Measurements from ENCODE around the gene UBE2S.

UBE2S gene

GRCh38 chr19:55362174-55362989 lies 45.2 kb downstream of the UBE2S start:
- DNase-seq (ENCODE audit: low read depth) = no peak

GRCh38 chr19:55360902-55361301 lies 46.7 kb downstream of the UBE2S start:
- DNase-seq (ENCODE audit: low read depth) = no peak

- DNase-seq (ENCODE audit: low read depth) = no peak
Observed at GRCh38 chr19:55358943-55359908, 48.4 kb downstream of the UBE2S start.

DNA sequence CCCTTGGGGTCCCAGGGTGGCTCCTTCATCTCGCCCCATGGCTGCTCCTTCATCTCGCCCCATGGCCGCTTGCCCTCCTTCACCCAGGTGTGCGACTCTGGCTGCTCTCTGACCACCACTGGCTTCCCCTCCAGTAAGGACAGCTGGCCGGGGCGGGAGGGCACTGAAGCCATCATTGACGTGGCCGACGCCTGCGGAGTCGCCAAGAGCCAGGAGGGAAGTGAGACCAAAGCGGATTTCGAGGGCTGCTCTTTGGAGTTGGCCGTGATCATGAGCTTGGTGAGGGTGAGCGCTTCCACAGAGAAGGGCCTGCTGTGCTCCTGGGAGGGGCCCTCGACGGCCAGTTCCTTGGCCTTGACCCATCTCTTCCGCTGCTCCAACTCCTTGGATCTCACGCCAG lies 49.1 kb downstream of the UBE2S start:
- DNase-seq (ENCODE audit: low read depth) = no peak

DNA sequence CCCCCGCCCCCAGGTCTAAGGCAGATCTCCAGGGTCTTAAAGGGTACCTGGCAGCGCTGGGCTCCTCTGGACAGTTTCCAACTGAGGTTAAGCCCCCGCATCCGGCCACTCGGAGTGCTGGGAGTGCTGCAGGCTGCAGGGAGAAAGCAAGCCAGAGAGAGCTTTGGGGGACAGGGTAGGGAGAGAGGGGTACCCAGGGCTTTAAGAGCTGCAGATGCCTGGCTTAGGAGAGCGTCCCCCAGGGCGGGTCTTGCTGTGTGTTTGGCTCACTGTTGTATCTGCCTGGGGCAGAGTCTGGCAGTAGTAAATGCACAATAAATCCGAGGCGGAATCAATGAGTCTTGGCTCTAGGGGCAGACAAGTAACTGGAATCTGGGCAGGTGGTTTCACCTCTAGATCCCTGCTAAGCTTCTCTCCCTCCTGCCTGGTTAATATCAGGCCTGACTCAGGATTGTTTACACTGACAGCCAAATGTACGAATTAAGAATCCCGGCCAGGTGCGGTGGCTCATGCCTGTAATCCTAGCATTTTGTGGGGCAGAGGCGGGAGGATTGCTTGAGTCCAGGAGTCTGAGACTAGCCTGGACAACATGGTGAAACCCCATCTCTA lies 52.3 kb downstream of the UBE2S start:
- no peak for DNase-seq (ENCODE audit: low read depth)

DNA sequence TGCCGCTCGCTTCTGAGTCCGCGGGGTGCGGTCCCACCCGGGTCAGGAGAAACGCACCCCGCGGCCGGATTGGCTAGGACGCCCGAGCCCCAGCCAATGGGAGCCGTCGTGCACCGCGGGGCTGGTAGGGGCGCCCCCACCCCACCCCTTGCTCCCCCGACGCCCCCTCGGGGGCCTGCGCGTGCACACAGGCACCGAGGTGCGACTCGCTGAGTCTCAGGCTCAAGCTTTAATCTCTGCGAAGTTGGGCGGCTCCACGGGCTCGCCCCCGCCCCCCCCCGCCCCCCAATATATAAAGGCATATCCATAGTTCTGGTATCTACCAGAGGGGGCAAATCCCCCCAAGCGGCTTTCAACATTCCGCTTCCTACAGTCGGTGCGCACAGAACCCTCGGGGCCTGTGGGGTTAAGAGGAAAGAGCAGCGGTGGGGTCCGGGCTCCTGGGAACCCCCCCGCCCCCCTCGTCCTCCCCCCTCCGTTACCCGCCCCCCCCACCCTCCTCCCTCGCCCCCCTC lies 52.8 kb downstream of the UBE2S start, which contains the start of gene COX6B2:
Gene COX6B2 (minus strand): TSS at position 22 of the 515 bp plus-strand sequence. CDS start 198 bp downstream, outside the sequence.
- no peak for DNase-seq (ENCODE audit: low read depth)

DNA sequence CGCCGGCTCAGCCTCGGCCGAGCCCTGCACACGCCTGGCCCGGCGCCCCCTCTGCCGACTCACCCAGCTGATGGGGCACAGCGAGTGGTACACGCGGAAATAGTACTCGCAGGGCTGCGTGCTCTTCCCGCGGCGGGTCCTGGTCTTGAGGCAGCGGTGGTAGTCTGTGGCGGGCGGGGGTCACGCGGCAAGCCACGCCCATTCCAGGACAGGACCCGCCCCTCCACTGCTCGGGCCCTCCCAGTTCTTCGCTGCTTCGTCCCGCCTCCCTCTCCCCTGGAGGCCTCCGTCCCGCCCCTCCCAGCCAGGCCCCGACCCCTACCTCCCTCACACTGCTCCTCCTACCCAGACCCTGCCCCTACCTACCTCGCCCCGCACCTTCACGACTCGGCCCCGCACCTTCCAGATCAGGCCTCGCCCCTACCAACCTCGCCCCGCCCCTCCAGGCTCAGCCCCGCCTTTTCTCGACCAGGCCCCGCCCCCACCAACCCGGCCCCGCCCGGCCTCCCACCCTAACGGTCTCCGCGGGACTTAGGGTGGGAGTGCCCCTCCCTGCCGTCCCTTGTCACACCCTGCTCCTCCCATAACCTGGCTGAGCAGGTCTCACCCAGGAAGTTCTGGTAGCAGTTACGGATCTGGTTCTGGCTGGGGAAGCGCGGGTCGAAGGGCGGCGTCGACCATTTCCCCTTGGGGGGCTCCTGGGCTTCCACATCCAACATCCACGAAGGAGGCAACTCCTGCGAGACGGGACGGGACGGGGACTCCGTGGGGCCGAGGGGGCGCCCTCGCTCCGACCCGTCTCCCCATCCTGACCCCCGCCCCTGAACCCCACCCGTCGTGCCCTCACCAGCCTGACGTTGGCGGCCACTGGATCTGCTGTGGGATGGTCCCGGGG lies 53.5 kb downstream of the UBE2S start:
- DNase-seq (ENCODE audit: low read depth) = peak; percentile 51

DNA sequence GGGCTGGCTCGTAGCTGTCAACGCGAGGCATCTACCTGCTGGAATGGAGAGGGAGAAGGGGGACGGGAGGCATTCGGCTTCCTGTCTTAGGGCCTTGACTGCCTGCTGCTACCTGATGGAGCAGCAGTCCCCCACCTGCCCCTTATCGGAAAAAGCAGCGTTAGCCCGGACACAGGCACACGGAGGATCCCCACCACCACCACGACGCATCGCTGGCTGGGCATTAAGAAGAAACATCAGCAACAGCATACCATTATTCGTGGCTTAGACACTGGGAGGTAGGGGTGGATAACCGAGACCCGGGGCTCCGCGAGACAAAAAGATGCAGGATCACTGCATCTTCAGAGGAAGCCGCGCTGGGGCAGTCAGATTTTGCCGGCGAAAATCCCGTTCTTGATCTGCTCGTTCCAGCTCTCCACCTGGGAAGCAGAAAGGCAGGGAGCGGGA lies 54.2 kb downstream of the UBE2S start:
- DNase-seq (ENCODE audit: low read depth) = no peak

- no peak for DNase-seq (ENCODE audit: low read depth)
Observed at GRCh38 chr19:55352549-55353145, 54.9 kb downstream of the UBE2S start.

DNA sequence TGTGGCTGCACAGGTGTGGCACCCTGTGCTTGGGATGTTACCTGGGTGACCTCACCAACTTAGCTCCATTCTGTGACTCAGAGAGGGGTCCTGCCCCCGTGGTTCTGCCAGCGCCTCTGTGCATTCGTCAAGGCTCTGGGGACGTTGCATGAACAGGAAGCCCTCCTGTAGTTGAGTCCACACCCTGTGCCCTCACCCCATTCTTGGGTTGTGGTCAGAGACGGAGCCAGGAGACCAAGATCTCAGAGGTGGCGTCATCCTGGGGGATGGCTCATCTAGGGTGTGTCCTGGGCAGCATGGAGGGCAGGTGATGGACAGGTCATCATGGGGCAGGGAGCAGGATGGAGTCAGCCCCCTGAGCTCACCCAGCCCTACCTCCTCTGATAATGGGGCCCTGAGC lies 55.5 kb downstream of the UBE2S start:
- DNase-seq (ENCODE audit: low read depth) = no peak

- DNase-seq (ENCODE audit: low read depth) = no peak
Observed at GRCh38 chr19:55350620-55351315, 56.8 kb downstream of the UBE2S start.

Data from T-helper 22 cell (primary cell).